ENCODE results near the gene SLC15A2.
A peak's percentile ranks its signal among the peaks of the same experiment; 100 is the strongest.
"Not testable (repeated sequence)": the region's sequence is repeated elsewhere in the genome, so short reads cannot be mapped to it uniquely, and the experiment has no call there.

Gene SLC15A2

DNA sequence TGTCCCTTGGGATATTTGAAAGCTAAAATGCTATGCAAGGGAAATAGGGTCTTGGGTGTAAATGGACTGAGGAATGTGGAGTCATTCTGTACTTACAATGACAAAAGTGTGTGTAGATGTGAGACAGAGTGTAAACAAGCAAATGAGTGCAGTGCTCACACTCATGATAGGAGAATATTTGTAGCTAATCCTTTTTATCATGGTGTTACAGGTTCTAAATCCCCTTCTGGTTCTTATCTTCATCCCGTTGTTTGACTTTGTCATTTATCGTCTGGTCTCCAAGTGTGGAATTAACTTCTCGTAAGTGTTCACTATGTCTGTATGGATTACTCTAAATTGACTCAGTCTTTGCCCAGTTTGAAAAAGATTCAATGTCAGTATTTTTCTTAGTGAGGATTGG lies 30.5 kb downstream of the SLC15A2 start:
- no peak for DNase-seq

DNA sequence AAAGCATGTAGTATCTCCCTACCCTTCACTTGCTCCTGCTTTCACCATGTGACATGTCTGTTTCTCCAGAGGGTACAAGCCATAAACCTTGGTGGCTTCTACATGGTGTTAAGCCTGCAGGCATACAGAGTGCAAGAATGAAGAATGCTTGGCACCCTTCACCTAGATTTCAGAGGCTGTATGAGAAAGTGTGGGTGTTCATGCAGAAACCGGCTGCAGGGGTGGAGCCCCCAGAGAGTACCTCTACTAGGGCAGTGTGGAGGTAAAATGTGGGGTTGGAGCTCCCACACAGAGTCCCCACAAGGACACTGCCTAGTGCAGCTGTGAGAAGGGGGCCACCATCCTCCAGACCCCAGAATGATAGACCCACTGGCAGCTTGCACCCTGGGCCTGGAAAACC lies 32.2 kb downstream of the SLC15A2 start:
- DNase-seq: no peak

DNA sequence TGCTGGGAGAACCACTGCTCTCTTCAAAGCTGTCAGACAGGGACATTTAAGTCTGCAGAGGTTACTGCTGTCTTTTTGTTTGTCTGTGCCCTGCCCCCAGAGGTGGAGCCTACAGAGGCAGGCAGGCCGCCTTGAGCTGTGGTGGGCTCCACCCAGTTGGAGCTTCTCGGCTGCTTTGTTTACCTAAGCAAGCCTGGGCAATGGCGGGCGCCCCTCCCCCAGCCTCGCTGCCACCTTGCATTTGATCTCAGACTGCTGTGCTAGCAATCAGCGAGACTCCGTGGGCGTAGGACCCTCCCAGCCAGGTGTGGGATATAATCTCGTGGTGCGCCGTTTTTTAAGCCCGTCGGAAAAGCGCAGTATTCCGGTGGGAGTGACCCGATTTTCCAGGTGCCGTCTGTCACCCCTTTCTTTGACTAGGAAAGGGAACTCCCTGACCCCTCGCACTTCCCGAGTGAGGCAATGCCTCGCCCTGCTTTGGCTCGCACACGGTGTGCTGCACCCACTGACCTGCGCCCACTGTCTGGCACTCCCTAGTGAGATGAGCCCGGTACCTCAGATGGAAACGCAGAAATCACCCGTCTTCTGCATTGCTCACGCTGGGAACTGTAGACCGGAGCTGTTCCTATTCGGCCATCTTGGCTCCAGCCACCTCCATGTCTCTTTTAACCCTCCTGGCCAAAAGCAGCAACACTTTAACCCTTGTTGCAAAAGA lies 44.1 kb downstream of the SLC15A2 start:
- DNase-seq: not testable (repeated sequence)

DNA sequence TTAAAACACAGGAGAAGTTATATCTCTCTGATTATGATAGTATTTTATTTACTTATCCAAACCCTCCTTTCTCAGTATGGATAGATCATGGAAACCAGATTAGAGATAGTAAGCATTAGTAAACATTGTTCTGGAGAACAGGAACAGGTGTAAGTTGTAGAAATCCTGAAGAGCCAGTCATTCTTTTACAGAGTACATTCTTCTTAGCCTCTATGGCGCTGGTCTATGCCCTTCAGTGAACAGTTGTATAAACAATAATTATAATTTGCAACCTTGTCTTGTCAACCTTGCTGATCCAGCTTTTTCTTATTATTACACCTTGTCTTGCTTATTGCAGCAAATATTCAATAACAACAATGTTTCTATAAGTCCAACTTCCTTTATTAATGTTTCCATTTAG lies 47.4 kb downstream of the SLC15A2 start:
- DNase-seq: no peak

DNA sequence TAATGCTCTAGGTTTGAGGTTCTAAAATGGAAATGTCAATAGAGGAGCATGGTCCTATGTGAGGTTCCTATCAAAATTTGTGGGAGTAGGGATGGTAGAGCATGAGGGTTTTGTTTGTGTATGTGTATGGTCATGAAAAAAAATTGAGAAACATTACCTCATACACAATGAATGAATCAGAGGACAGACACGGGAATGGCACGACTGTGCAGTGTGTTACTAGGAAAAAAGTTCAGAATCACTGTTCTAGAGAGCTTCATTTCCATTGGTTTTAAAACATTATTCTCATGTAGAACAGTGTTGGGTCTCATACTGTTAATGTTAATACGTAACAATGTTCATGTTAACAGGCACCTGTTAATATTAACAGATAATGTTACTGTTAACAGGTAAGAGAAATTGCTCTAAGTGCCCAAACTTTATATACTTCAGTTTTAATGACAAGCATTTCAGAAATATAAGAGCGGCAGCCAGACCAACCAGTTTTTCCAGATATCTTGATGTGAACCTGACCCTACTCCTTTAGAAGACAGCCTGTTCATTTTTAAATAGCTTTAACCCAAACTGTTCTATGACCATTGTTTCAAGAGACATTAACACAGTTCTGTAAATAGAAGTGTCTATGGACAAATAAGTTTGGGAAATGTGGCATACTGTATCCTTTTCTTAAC lies 48.0 kb downstream of the SLC15A2 start:
- DNase-seq: no peak

DNA sequence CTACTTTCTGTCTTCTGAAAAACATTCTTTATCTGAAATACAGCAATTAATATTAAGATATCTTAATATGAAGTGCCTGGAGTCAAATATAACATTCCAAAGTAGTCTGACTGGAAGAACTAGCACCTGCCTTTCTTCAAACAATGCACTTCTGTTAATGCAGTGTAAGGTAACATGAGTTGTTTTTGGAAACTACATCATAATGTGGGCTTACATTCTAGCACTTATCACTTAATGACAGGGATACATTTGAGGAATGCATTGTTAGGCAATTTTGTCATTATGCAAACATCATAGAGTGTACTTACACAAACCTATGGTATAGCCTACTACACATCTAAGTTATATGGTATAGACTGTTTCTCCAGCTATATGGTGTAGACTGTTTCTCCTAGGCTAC lies 49.2 kb downstream of the SLC15A2 start:
- DNase-seq: no peak

DNA sequence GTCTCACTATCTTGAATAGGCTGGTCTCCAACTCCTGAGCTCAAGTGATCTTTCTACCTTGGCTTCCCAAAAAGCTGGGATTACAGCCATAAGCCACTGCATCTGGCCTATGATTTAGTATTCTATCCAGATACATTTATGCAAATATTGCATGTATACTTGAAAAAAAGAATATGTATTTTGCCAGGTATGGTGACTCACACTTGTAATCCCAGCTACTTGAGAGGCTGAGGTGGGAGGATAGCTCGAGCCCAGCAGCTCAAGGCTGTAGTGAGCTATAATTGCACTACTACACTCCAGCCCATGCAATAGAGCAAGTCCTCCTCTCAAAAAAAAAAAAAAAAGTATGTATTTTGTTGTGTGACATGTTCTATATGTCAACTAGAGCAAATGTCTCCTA lies 54.4 kb downstream of the SLC15A2 start:
- no peak for DNase-seq

DNA sequence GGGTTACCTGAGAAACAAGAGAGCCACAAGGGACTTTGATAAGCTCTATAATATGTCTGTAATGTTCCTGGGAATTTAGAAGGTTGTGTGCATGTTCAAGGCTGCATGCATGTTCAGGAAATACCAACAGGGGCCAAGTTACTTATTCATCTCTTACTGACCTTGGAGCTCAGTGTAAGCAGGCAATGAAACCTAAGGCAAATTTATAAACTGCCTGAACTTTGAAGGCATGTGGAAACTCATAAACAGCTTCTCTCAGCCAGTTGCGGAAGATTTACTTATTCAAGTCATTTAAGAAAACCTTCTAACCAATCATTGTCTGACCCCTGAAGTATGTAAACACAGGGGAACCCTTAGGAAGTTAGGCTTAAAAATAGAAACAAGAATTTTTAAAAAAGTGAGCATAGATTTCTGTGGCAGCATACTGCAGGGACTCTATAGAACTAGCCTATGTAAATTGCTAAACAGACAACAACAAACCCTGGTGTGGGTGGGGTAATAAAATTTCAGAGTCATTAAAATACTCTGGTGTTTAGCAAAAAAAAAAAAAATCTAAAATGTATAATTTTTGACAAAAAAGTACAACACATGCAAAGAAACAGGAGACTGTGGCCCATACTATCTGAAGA lies 57.2 kb downstream of the SLC15A2 start:
- DNase-seq: no peak

DNA sequence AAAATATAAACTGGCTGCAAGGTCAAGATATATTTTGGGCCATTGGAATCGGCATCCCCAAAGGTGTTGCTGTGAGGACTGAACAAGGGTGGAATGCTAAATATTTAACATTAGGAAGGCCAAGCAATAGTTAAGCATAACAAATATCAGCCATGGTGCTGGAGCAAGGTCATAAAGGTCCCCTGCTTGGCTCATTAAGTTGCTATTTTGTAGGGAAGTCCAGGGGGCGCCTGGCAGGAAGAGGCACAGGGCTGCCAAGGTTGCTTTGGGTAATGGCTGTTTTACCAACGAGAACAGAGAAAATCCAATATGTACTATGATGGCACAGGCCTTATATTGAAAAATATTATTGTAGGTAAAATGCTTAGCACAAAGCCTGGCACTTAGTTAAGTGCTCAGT lies 62.2 kb downstream of the SLC15A2 start:
- DNase-seq: no peak

DNA sequence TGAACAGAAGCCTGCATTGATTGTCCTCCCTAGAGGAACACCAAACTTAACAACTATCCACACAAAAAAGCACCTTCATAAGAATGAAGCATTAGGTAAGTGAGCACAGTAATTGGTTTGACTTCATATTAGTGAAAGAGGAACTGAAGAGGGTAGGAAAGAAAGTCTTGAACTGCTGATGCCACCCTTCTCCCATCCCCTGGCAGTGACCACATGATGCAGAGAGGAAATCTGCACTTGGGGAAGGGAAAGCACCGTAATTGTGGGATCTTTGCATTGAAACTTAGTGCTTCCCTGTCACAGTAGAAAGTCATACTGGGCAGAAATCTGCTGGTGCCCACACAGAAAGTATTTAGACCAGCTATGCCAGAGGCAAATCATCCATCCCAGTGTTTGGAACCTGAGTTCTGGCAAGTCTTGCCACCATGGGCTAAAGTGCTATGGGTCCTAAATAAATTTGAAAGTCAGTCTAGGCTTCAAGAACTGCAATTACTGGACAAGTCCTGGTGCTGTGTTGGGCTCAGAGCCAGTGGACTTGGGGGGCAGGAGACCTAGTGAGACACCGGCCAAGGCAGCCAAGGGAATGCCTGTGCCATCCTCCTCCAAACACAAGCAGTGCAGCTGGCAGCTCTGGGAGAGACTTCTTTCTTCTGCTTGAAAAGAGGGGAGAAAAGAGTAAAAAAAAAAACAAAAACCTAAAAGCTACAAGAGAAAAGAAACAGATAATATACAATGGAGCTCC lies 63.6 kb downstream of the SLC15A2 start:
- peak; percentile 91 to 92 for DNase-seq

DNA sequence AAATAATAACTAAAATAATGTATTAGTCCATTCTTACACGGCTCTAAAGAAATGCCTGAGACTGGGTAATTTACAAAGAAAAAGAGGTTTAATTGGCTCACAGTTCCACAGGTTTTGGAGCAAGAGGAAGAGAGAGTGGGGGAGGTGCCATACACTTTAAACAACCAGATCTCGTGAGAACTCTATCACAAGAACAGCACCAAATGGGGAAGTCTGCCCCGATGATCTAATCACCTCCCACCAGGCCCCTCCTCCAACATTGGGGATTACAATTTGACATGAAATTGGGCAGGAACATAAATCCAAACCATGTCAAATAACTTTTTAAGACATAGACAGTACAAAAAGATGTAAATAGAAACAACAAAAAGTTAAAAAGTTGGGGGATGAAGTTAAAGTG lies 64.6 kb downstream of the SLC15A2 start:
- DNase-seq: peak; percentile 85 to 92

DNA sequence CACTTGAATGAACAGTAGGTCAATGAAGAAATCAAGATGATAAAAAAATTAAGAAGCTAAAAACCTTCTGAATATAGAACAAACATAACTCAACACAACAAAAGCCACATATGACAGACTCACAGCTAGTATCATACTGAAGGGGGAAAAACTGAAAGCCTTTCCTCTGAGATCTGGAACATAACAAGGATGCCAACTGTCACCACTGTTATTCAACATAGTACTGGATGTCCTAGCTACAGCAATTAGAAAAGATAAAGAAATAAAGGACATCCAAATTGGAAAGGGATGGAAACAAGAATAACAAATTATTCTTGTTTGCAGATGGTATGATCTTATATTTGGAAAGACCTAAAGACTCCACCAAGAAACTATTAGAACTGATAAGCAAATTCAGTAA lies 67.1 kb downstream of the SLC15A2 start:
- DNase-seq: no peak

DNA sequence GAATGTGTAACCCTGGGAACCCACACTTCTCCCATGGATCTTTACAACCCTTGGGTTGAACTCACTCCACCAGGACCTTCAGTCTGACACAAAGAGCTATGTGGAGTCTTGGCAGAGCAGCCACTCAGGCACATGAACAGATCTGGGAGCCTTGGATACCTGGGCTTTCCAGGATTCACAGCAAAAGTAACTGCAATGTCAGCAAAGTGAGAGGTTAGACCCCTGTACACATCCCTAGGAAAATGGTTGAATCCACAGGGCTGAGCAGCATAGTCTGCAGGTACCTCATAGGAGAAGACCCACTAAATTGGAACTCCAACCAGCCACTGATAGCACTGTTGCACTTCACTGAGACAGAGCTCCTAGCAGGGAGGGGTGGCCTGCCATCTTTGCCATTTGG lies 68.2 kb downstream of the SLC15A2 start:
- no peak for DNase-seq

DNA sequence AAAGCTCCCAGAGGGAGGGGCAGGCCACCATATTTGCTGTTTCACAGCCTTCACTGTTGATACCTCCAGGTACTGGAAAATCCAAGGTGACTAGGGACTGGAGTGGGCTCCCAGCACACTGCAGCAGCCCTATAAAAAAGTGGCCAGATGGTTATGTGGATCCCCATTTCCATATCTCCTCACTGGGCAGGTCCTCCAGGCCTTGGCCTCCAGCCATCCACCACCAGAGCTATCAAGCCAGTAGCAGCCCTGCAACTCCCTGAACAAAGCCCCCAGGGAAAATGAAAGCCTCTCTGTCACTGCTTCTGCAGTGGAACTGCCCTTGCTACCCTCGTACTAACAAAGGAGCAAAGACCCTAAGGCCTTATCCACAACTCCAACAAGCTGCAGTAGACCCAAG lies 69.4 kb downstream of the SLC15A2 start:
- DNase-seq: no peak

DNA sequence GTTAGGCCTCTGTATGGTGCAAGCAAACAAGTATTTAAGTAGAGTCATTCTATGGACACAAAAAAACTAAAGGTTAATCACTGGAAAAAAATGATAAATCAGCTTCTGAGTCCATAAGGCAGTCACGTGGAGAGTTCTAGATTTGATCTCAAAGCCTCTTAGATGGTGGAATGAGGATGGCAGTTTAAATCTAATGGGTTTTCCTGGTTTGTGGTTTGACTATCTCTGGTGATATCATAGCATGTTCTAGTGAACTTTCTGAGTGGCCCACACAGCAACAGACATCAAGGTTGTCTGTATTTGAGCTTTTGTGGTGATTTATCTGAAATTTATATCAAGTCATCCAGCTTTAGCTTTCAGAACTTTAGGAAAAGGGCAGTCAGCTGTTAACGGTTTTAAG lies 75.4 kb downstream of the SLC15A2 start:
- DNase-seq: no peak

DNA sequence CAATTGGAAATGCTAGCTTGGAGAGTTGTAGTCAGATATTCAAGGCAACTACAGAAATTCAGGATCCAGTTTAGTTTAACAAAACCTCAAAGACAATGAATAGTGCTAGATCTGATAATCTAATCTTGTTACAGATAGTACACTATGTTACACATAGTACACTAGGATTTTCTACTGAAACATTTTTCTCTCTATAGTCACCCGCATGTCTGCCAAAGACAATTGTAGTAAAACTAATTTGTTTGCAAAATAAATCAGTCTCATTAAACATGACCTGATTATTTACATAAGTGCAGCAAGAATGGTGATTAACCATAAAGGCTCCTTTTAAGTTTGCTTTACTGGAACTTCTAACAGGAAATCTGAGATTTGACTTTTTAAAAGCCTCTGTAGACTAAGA lies 75.8 kb downstream of the SLC15A2 start:
- DNase-seq: no peak

DNA sequence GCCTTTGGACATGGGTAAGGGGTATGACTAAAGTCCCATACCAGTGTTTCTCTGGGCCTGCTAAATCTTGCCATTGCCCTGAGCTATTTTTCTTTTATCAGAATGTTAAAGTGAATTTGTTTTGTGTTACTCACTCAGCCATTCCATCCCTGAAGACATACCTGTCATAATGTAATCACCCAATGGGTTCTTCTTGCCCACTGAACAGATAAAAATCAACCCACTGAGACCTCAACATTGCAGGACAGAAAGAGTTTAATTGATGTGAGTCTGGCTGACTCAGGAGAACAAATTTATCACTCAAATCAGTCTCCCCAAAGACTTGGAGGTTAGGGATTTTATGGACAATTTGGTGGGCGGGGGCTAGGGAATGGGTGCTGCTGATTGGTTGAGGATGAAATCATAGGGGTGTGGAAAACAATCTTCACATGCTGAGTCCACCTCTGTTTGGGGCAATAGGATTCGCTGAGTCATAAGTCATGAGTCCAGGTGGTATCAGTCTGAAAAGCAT lies 80.5 kb downstream of the SLC15A2 start:
- no peak for DNase-seq

DNA sequence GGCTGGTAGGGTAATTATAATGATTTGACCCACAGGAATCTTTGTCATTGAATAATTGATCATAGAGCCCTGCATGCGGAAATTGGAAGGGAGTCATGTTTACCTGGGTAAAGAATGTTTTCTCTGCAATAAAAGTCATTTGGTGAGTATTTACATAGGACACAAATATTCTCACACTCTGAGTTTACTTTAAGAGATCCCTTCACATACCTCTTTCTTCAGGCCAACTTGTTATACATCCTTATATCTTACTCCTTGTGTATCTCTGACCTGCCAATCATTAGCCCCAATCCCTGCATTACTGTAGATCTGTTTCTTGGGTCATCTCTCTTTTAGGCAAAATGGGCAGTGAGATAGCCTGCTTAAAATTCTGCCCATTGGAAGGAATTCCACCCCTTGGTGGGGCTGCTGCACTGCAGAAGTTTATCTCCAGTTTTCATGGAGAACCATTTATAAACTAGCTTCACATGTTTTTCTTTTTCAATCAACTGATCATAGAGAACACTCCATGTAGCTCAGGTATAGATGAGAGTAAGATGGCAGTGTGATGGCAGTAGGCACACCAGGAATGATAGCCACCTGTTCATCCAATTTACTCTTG lies 81.6 kb downstream of the SLC15A2 start:
- peak in 1 of 2 donors; percentile 25 for DNase-seq

DNA sequence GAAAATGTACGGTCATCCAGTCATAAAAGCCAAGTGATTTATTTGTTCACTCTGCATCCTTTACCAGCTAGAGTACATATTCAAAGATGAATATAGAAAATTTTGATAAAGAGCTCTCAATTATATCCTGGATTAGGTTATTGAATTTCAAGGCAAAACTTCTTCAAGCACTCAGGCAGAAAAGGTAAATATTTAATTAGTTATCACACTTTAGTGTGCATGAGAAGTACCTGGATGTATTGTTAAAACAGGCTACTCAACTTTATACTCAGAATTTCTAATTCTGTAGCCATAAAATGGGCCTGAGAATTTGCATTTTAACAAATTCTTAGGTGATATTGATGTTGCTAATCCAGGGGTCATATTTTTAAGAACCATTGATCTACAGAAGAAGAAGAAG lies 82.5 kb downstream of the SLC15A2 start:
- DNase-seq: no peak

DNA sequence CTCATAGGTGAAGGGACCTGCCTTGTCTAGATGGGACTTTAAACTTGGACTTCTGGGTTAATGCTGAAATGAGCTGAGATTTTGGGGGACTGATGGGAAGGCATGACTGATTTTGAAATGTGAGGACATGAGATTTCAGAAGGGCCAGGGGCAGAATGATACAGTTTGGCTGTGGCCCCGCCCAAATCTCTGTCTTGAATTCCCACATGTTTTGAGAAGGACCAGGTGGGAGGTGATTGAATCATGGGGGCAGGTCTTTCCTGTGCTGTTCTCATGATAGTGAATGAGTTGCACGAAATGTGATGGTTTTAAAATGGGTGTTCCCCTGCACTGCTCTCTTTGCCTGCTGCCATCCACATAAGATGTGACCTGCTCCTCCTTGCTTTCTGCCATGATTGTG lies 85.0 kb downstream of the SLC15A2 start:
- no peak for DNase-seq

DNA sequence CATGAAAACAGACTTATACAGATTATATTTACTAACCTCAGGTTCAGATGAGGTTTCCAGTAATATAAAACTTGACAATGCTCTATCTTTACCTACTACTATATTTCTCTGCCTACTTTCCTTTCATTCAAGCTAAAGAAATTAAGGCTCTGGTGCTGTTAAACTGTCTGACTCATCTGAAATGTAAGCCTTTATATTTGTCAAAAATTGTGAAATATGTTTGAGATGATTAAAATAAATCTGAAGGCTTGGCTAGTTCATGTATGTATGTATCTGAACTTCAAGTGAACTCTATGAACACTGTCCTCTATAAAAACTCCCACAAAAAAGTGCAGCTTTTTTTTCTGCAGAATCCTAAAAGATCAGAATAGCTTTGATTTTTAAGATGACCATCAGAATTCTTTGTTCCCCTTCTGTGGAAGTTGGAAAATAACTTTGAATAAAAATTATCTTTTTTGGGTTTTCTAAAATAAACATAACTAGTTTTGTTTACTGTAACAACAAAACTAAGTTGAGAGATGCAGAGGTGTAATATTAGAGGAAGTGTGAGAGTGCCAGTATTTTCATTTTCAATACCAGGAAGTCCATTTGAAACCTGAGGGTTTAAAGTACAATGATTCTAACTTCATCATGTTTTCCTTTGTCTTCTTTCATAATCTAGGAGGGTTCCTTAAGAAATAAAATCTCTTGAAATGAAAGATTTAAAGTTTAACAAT lies 85.7 kb downstream of the SLC15A2 start:
- no peak for DNase-seq

DNA sequence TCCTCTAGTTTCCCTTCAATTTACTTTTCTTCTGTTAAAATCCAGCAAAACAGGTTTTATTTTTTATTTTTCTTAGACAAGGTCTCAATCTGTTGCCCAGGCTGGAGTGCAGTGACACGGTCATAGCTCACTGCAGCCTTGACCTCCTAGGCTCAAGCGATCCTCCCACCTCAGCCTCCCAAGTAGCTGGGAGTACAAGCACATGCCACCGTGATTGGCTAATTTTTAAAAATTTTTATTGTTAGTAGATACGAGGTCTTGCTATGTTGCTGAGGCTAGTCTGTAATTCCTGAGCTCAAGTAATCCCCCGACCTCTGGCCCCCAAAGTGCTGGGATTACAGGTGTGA lies 86.2 kb downstream of the SLC15A2 start:
- no peak for DNase-seq

All from inflammatory macrophage (primary cell).